HUES64 (cell line): ENCODE data around the gene TPRA1.
A peak's percentile ranks its signal among the peaks of the same experiment; 100 is the strongest.

Source experiments
- H3K27ac ChIP-seq: 2 replicates; pipeline ENCODE4 v1.7.0; 2013; ENCODE audit warnings: low read depth, low read length, inconsistent platforms
- H3K27me3 ChIP-seq: 2 replicates; pipeline ENCODE4 v1.6.1; 2013; ENCODE audit warnings: mild to moderate bottlenecking, low read length; ENCODE audit not compliant: insufficient read depth
- H3K36me3 ChIP-seq: 2 replicates; pipeline ENCODE4 v1.6.1; 2013; ENCODE audit warnings: mild to moderate bottlenecking, low read length; ENCODE audit not compliant: insufficient read depth
- H3K4me1 ChIP-seq: 2 replicates; pipeline ENCODE4 v1.6.1; 2013; ENCODE audit warnings: mild to moderate bottlenecking, low read length, moderate library complexity; ENCODE audit not compliant: insufficient read depth
- H3K4me3 ChIP-seq: 2 replicates; pipeline ENCODE4 v1.5.1; 2013; ENCODE audit warnings: mild to moderate bottlenecking, low read length, moderate library complexity
- H3K9ac ChIP-seq: 2 replicates; pipeline ENCODE4 v1.6.1; 2013; ENCODE audit warnings: mild to moderate bottlenecking, low read depth, low read length
- H3K9me3 ChIP-seq: 2 replicates; pipeline ENCODE4 v1.6.1; 2013; ENCODE audit warnings: low read depth, low read length; ENCODE audit not compliant: insufficient read depth
- WGBS: fragments of 150-250, 120-280 bp; methylation state at CpG from one replicate; pipeline ENCODE4 v1.1.7; 2013; ENCODE audit warnings: missing lambda C conversion rate; 5-methylcytosine and 5-hydroxymethylcytosine counted together

Gene TPRA1

GRCh38 chr3:127604035-127604434 lies 13.5 kb upstream of the TPRA1 start:
- 96% methylated on average over 7 of the region's 7 CpGs for WGBS
- H3K9ac ChIP-seq: no peak overlapping the region

GRCh38 chr3:127600749-127601456 lies 10.4 kb upstream of the TPRA1 start:
- no peaks in the 10 kb centered on the region for H3K27me3 ChIP-seq
- peaks cover 63% of the 10 kb centered on the region for H3K36me3 ChIP-seq
- peaks cover 18% of the 10 kb centered on the region for H3K4me1 ChIP-seq
- peak overlapping the region; percentile 23; the same call in 1 of the 2 replicates for H3K4me3 ChIP-seq
- no peak overlapping the region for H3K27ac ChIP-seq
- peak overlapping the region; percentile 100; the same call in 1 of the 2 replicates for H3K9ac ChIP-seq
- 93% methylated on average over 6 of the region's 6 CpGs for WGBS
- no peaks in the 10 kb centered on the region for H3K9me3 ChIP-seq

More at GRCh38 chr3:127604035-127604434, 13.5 kb upstream of the TPRA1 start:
- Histone ChIP-seq H3K27ac (no peak overlapping the region), H3K4me1 (peaks cover 14% of the 10 kb centered on the region), H3K4me3 (no peak overlapping the region), H3K27me3 (no peaks in the 10 kb centered on the region), H3K36me3 (peaks cover 94% of the 10 kb centered on the region), H3K9me3 (no peaks in the 10 kb centered on the region)

- H3K4me1 ChIP-seq: peaks cover 18% of the 10 kb centered on the region
- H3K27ac ChIP-seq: peak overlapping the region; percentile 82
- peaks cover 45% of the 10 kb centered on the region for H3K36me3 ChIP-seq
- peak overlapping the region; percentile 100 for H3K9ac ChIP-seq
- WGBS: 87% methylated on average over 14 of the region's 14 CpGs
- H3K4me3 ChIP-seq: peak overlapping the region; percentile 79
- H3K27me3 ChIP-seq: no peaks in the 10 kb centered on the region
- H3K9me3 ChIP-seq: no peaks in the 10 kb centered on the region
Observed at GRCh38 chr3:127598841-127599570, 8.5 kb upstream of the TPRA1 start.

- Histone ChIP-seq H3K9ac (0 out of 2 replicates have a peak overlapping the region, but pooled peaks have one; percentile 100), H3K4me3 (peak overlapping the region; percentile 79), H3K4me1 (peaks cover 18% of the 10 kb centered on the region), H3K27ac (no peak overlapping the region), H3K9me3 (no peaks in the 10 kb centered on the region), H3K27me3 (no peaks in the 10 kb centered on the region), H3K36me3 (peaks cover 30% of the 10 kb centered on the region)
- WGBS: 82% methylated on average over 12 of the region's 12 CpGs
Observed at GRCh38 chr3:127597020-127597771, 6.7 kb upstream of the TPRA1 start.

GRCh38 chr3:127595303-127595702 lies 4.8 kb upstream of the TPRA1 start:
- peaks cover 11% of the 10 kb centered on the region for H3K36me3 ChIP-seq
- no peaks in the 10 kb centered on the region for H3K9me3 ChIP-seq
- WGBS: 93% methylated on average over 4 of the region's 4 CpGs
- H3K27me3 ChIP-seq: peaks cover 4% of the 10 kb centered on the region; the same call in 1 of the 2 replicates
- H3K4me1 ChIP-seq: peaks cover 20% of the 10 kb centered on the region
- no peak overlapping the region for H3K27ac ChIP-seq
- no peak overlapping the region for H3K4me3 ChIP-seq
- no peak overlapping the region for H3K9ac ChIP-seq

- H3K27ac ChIP-seq: no peak overlapping the region
- no peaks in the 10 kb centered on the region for H3K9me3 ChIP-seq
- no peak overlapping the region for H3K4me3 ChIP-seq
- WGBS: 91% methylated on average over 5 of the region's 5 CpGs
- H3K4me1 ChIP-seq: peaks cover 10% of the 10 kb centered on the region; the same call in 1 of the 2 replicates
- peaks cover 12% of the 10 kb centered on the region; the same call in 1 of the 2 replicates for H3K27me3 ChIP-seq
- no peak overlapping the region for H3K9ac ChIP-seq
- no peaks in the 10 kb centered on the region for H3K36me3 ChIP-seq
Observed at GRCh38 chr3:127593178-127593577, 2.6 kb upstream of the TPRA1 start.

- Histone ChIP-seq H3K36me3 (no peaks in the 10 kb centered on the region), H3K9me3 (no peaks in the 10 kb centered on the region), H3K27ac (peak overlapping the region; percentile 94; the same call in 1 of the 2 replicates), H3K4me3 (peak overlapping the region; percentile 79), H3K9ac (peak overlapping the region; percentile 76), H3K27me3 (peaks cover 12% of the 10 kb centered on the region; the same call in 1 of the 2 replicates), H3K4me1 (peaks cover 10% of the 10 kb centered on the region; the same call in 1 of the 2 replicates)
- under 1% methylated on average over 41 of the region's 41 CpGs for WGBS
Observed at GRCh38 chr3:127590282-127590592, 296 bp downstream of the TPRA1 start.

- Histone ChIP-seq H3K9ac (peak overlapping the region; percentile 76), H3K4me1 (peaks cover 10% of the 10 kb centered on the region; the same call in 1 of the 2 replicates), H3K4me3 (peak overlapping the region; percentile 79), H3K36me3 (no peaks in the 10 kb centered on the region), H3K27me3 (peaks cover 12% of the 10 kb centered on the region; the same call in 1 of the 2 replicates), H3K9me3 (no peaks in the 10 kb centered on the region), H3K27ac (no peak overlapping the region; the same call in 1 of the 2 replicates)
- under 1% methylated on average over 56 of the region's 56 CpGs for WGBS
Observed at GRCh38 chr3:127589600-127590281, 792 bp downstream of the TPRA1 start.

- Histone ChIP-seq H3K9me3 (no peaks in the 10 kb centered on the region), H3K36me3 (no peaks in the 10 kb centered on the region), H3K4me3 (peak overlapping the region; percentile 79), H3K9ac (no peak overlapping the region), H3K4me1 (peaks cover 10% of the 10 kb centered on the region; the same call in 1 of the 2 replicates), H3K27ac (no peak overlapping the region), H3K27me3 (peaks cover 12% of the 10 kb centered on the region; the same call in 1 of the 2 replicates)
- WGBS: 53% methylated on average over 11 of the region's 12 CpGs
Observed at GRCh38 chr3:127588806-127589577, 1.5 kb downstream of the TPRA1 start.

- Histone ChIP-seq H3K27me3 (peaks cover 12% of the 10 kb centered on the region; the same call in 1 of the 2 replicates), H3K27ac (no peak overlapping the region), H3K9ac (no peak overlapping the region), H3K4me3 (no peak overlapping the region), H3K9me3 (no peaks in the 10 kb centered on the region), H3K36me3 (no peaks in the 10 kb centered on the region), H3K4me1 (peaks cover 10% of the 10 kb centered on the region; the same call in 1 of the 2 replicates)
- WGBS: 87% methylated on average over 4 of the region's 4 CpGs
Observed at GRCh38 chr3:127587876-127588275, 2.7 kb downstream of the TPRA1 start.
